CD4-positive, alpha-beta T cell treated with Interleukin-10 for 1 hour (primary cell): ENCODE measurements around the gene ARMC3.

ENCODE experiments used
- DNase-seq: peaks from one replicate; pipeline ENCODE4 v3.0.0-alpha.2; 2020

The ARMC3 gene

GRCh38 chr10:22993314-22993713, 65.5 kb downstream of the ARMC3 start:
- no peak for DNase-seq

- peak; percentile 20 for DNase-seq
Observed at GRCh38 chr10:22997096-22997495, 69.2 kb downstream of the ARMC3 start.

- no peak for DNase-seq
Observed at GRCh38 chr10:22998091-22998490, 70.2 kb downstream of the ARMC3 start.

DNA sequence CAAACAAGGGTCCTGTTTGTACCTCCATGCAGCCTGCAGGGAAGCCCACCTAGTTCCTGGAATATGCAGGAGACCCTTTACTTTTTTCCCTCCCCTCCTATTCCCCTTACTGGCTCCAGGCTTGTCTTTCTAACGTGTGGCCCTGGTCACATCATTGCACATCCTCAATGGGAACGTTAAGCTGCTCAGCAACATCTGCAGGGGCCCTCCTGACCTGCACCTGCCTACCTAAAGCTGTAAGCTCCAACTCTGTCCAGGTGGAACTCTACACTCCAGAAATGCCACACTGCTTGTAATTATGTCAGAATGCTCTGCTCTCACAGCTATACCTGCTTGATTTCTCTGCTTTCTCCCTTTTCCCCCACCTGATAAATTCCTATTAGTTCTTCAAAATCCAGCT, 72.1 kb downstream of the ARMC3 start:
- DNase-seq, result no peak

DNA sequence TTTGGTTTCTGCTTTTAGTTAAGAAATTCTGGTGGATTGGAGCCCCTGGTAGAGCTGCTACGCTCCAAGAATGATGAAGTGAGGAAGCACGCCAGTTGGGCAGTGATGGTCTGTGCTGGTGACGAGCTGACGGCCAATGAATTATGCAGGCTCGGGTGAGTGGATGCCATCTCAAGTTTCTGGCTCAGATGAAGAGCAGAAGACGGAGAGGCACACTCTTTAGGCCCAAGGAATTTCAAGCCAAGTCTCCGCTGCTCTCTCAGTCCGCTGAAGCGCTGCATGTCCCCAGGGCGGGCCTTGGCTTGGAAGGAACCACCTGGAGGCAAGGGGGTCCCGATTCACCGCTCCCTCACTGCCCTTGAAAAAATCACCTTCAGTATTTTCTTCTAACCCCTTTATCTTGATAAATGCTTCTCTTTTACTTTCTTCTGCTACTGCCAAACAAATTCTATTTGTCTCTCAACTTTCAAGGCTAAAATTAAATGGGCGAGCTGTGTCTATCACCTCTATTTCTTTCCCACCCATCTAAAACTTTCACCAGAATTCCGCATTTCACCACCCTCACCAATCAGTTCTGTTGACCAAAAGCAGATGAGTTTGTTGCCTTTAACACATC, 74.2 kb downstream of the ARMC3 start:
- no peak for DNase-seq

DNA sequence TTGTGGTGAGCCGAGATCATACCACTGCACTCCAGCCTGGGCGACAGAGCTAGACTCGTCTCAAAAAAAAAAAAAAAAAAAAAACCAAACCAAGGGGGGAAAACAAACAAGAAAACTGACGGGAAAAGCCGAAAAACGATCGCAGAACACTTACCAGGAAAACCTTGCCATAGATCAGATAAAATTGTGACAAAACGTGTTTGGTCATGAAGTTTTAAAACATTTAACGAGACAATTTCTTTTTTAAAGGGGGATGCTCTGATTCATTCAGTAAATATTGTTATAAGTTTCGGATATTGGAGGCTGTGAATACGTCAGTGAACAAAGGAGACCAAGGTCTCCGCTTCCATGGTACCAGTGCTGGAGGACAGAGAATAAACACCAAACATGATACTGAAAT, 77.3 kb downstream of the ARMC3 start:
- DNase-seq, result no peak

DNA sequence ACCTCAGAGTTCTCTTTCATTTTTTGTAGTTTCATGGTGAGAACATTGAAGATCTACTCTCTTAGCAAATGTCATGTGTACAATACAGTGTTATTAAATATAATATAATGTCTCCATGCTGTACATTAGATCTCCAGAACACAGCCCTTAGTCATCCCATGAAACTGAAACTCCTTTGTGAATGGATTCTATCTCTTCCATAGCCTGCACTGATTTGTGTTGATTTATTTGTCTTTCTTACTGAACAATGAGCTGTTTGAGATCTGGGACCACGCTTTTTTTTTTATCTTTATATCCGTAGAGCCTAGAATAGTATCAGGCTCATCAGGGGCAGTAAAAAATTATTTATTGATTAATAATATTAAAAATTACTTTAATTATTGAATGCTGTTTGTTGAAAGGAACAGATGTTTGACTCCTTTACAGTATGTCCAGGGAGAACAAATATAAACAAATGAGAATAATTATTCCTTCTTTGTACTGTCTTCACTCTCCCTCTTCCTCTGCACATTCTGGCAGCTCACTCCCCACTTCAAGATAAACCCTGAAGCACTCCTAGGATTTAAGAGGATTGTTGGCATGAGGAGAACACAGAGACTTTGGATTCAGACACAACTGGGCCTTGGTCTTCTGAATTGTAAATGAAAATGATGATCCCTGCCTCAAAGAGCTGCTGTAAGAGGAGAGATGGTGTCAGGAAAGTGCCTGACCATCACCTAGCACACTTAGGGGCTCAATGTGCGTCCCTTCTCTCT, 85.9 kb downstream of the ARMC3 start:
- DNase-seq, result no peak

DNA sequence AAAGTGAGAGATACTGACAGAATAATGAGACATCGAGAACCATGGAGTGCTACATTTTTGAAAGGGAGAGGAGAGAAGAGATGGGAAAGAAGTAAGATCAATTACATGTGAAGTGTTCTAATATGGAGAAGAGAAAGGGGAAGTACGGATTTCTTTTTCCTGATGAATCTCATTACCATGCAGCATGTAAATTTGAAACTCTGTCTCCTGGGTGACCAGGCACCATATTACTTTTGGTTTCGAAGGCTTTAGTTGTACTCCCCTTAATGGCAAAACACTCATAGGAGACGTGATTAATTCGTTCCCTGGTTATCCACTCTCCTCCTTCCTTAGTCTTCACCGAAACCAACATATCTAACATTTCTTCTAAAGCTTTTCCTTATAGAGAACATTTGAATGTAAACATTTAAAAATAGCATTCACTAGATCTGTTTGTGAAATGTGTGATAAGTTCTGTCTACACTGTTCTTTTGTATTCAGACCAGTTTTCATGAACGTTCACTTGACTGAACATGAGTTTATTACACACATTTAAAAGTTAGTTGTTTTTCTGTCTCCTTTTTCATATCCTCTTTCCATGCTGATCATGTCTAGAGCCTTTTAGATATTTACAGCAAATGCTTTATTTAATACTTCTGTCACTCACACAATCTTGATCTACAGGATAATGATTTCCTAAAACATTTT, 87.3 kb downstream of the ARMC3 start:
- no peak for DNase-seq

GRCh38 chr10:23016636-23017035, 88.8 kb downstream of the ARMC3 start:
- no peak for DNase-seq

GRCh38 chr10:23019633-23020032, 91.8 kb downstream of the ARMC3 start:
- no peak for DNase-seq

GRCh38 chr10:23021430-23021829, 93.6 kb downstream of the ARMC3 start:
- no peak for DNase-seq

- no peak for DNase-seq
Observed at GRCh38 chr10:23024002-23024401, 96.1 kb downstream of the ARMC3 start.

DNA sequence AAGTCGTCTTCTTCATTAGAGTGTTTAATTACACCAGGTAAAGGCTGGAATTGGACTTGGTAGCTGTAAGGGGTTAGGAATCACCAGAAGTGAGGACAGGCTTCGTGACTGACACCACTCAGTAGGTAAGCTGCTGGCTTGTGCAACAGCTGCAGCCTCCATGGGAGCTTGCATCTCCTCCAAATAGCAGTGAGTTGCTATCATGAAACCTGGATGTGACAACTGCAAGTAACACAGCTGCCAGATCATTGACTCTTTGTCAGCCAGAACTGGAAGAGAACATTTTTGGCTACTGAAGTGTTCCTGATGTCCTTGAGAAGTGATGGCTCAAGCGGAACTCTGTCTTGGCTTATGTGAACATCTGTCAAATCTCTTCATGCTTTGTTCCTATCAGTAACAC, 103.5 kb downstream of the ARMC3 start:
- no peak for DNase-seq

GRCh38 chr10:23034790-23035189, 106.9 kb downstream of the ARMC3 start:
- no peak for DNase-seq

- DNase-seq, result no peak
Observed at GRCh38 chr10:23035569-23035968, 107.7 kb downstream of the ARMC3 start.

DNA sequence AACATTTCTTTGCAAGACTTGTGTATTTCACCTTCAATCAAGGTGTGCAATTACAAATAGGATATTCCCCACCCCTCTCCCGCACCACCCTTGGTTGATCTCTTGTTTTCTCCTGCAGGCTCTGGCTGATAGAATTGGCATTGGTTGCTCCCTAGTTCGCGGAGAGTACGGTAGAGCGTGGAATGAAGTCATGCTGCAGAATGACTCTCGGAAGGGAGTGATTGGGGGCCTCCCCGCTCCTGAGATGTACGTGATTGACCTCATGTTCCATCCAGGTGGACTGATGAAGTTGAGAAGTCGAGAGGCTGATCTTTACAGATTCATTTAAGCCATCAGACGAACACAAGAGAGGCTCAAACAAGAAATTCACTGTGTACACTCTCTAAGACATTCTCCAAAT, 109.3 kb downstream of the ARMC3 start:
- no peak for DNase-seq

DNA sequence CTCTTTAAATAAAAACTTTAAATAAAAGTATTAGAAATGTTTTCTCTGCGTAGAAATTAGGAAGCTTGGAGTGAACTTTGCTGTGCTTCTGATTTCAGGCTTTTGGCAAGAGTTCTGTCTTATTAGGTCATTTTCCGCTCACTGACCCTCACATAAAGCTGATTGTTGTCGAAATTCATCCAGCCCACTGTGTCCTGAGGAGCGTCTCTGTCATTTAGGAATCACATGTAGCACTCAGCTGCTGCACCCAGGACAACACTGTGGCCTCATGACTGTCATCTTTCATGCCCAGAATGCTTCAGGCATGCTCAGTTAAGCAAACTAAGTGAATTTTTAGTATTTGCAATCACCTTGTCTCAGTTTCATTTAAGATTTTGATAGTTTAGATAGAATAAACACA, 109.7 kb downstream of the ARMC3 start:
- DNase-seq, result no peak

DNA sequence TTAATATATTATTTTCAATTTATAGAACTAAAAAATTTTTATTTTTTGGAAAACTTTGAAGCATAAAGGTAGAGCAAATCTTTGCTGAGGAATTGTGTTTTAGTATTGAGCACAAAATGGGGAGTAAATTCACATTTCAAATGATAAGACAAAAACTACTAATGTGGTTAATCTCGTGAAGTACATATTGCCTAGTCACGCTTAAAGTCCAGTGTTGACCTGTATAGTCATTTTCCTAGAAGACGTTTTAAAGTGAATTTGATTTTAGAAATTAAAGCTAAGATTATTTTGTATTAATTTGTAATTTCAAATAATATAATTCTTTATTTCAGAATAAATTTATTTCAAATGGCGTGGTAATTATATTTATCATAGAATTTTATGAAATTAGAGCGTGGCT, 110.3 kb downstream of the ARMC3 start:
- DNase-seq, result no peak

DNA sequence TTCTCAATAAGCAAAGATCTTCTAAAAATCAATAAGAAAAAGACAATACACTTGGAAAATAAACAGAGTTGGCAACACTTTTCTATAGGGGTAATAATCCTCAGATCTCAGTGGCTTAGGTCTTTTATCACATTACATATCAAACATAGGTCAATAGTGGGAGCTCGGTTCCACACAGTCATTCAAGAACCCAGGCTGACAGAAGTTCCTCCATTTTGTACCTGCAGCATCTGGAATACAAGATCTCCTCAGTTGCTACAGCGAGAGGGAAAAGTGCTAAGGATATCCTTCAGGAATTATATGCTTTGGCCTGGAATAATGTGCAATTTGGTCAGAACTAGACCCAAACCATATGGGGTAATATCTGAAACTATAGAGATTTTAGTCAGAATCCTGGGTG, 112.1 kb downstream of the ARMC3 start:
- no peak for DNase-seq

DNA sequence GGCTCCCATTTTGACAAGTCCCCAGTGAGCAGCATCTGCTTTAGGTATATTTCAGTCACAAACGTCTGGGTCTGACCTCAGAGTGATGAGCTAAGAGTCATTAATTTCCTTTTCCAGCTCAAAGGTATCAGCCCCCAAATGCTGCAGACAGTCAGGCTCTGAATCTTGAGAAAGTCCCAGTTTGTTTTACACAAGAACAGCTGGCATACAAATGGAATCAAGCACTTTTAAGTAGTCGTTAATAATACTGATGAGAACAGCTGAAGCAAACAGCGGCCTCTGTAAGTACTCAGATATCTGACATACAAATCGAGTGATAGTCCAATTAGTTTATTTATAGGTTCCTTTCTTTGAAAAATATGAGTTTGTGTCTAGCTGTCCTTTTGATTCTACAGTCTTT, 118.2 kb downstream of the ARMC3 start:
- no peak for DNase-seq

DNA sequence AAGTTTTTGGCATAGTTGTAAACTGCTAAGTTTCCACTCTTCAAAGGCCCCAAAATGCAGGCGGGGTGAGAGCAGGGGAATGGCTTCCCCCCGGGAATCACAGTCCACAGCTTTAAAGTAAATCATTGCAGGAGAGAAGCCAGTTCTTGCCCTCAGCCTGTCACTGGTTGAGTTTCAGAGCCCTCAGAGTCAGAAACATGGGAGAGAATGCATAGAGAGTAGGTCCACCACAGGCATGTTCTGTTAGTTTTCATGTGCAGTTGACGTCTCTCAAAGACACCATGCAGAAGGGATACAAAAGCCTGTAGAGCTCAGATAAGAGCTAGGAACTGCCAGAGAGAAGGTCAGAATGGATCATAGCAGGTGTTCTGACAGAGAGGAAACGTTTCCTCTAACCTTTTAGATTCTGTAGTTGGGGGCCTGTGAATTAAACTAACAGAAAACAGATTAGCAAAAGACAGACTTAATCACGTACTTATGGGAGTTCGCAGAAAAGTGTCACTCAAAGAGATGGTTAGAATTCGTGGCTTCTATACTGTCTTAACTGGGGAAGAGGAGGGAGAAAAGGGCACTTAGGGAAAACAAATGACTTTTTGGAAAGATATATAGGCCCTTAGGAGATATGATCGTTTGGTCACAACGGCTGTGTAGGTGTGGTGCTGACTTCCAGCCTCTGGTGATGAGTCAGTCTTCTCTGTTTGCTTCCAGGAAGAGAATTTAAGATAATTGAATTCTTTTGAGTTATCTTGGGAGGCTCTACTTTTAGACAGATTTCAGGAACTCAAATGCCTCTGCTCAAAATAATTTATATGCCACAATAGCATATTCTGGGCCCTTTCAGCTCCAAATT, 119.6 kb downstream of the ARMC3 start:
- no peak for DNase-seq

DNA sequence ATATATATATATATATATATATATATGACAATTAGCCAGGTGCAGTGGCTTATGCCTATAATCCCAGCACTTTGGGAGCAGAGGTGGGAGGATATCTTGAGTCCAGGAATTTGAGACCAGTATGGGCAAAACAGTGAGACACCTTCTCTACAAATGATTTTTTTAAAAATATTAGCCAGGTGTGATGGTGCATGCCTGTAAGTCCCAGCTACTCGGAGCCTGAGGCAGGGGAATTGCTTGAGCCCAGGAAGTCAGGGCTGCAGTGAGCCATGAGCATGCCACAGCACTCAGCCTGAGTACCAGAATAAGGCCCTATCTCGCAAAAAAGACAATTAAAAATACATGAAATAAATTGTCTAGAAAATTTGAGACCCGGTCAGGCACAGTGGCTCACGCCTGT, 120.3 kb downstream of the ARMC3 start:
- DNase-seq, result no peak

- DNase-seq, result no peak
Observed at GRCh38 chr10:23051278-23051677, 123.4 kb downstream of the ARMC3 start.
